ENCODE results near the gene HOXB9.

- TF ChIP-seq CTCF (IDR thresholded peaks at IDR 0.05) (no peak), POLR2A (IDR thresholded peaks at IDR 0.05) (no peak)
Measured at GRCh38 chr17:48640858-48641180, 14.7 kb upstream of the HOXB9 start.

Measured in testis (tissue), 2 donors.